Stimulated activated CD4-positive, alpha-beta T cell treated with anti-CD3 and anti-CD28 coated beads, Interleukin-12 subunit alpha, Interleukin-12 subunit beta, amount 100 ng/mL, for 4 hours (primary cell): ENCODE results near the gene MVB12A.

Source experiments
- DNase-seq: peaks from one replicate; pipeline ENCODE4 v3.0.0-alpha.2; 2020

Gene MVB12A

DNA sequence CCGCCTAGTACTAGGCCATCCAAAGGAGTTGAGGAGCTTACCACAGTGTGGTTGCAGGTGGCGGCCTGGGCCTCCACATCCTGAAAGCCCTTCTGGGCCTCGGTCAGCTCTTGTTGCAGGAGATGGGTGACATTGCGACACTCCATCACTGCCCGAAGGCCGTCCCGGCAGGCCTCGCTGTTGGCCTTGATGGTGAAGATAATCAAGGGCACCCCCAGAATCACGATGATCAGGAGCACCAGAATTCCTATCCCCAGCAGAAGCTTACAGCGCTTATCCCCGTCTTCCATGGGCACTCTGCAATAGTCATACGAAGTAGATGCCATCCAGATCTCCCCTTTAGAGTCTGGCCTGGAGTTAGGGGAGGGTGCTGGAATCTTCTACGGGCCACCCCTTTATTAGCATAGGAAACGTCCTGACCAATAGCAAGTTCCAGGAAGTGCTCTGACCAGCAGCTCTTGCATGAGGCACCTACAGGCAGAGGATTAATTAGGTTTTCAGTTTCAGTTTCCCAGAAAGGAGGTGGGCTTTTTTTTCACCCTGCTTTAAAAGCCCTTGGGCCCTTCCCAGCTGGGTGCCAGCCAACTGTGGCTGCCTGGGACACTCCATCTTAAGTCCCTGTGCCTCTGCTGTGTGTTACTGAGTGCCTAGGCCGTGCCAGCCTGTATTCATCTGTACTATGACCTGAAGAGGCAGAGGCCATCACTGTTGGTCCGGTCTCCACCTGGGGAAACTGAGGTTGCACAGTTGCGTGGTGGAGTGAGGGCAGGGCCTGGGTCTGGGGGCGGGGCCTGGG lies 14.4 kb upstream of the MVB12A start, which contains the start of gene BST2:
Gene BST2 (minus strand): TSS at position 381 of the 796 bp plus-strand sequence. CDS start 55 bp downstream, at position 326.
- DNase-seq, result peak; percentile 30

- DNase-seq, result no peak
Measured at GRCh38 chr19:17406046-17406886, 13.6 kb upstream of the MVB12A start.

DNA sequence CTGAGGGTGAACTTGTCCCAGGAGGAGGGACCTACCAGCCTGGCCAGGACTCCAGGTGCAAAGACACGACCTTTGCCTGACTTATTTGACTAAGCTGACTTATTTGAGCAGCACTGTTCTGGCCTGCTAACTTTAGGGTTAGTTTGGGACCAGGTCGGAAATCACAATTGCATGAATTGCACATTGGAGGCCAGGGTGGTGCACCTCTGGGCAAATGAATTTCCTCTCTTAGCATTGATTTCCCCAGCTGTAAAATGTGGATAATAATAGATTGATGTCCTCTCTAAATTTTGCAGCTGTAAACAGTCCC lies 13.0 kb upstream of the MVB12A start:
- no peak for DNase-seq

- DNase-seq, result no peak
Measured at GRCh38 chr19:17409990-17410389, 9.9 kb upstream of the MVB12A start.

GRCh38 chr19:17411801-17412200 lies 8.0 kb upstream of the MVB12A start:
- no peak for DNase-seq

- no peak for DNase-seq
Measured at GRCh38 chr19:17414097-17414496, 5.8 kb upstream of the MVB12A start.

- DNase-seq, result no peak
Measured at GRCh38 chr19:17415121-17415520, 4.7 kb upstream of the MVB12A start.

DNA sequence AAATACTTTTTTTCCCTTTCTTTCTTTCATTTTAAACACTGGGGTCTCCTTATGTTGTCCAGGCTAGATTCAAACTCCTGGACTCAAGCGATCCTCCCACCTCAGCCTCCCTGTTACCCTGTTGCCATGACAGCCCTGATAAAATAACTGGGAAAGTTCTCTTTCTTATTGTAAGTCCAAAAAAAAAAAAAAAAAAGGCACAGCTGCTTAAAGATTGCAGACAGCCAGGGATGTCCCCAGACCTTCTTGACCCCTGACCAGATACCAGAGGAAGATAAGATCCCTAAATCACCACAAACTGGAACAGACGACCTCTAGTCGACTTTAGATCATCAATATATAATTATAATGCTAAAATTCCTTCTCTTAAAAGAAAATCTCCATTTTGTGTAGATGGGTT lies 1.1 kb upstream of the MVB12A start:
- DNase-seq, result no peak

DNA sequence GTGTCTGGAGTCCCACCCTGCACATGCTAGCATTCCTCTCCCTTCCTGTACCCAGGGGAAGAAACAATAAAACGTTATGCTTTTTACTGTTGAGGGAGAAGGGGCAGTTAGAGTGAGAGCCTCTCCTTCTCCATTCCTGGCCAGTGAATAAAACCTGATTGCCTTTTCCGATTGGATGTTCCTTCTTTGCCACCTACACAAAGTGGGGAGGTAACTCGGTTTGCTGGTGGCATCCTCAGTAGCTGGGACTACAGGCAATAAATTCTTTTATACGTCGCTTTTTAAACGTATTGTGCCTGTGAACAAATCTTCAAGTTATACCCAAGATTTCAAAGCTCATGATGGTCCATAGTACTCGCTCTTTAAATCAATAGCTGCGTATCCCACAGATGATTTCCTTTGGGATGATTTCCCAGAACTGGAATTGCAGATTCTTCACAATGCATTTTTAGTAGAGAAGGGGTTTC lies 660 bp upstream of the MVB12A start:
- no peak for DNase-seq

- peak; percentile 27 for DNase-seq
Measured at GRCh38 chr19:17420475-17420924, 653 bp downstream of the MVB12A start.

- DNase-seq, result no peak
Measured at GRCh38 chr19:17421942-17422341, 2.1 kb downstream of the MVB12A start.

DNA sequence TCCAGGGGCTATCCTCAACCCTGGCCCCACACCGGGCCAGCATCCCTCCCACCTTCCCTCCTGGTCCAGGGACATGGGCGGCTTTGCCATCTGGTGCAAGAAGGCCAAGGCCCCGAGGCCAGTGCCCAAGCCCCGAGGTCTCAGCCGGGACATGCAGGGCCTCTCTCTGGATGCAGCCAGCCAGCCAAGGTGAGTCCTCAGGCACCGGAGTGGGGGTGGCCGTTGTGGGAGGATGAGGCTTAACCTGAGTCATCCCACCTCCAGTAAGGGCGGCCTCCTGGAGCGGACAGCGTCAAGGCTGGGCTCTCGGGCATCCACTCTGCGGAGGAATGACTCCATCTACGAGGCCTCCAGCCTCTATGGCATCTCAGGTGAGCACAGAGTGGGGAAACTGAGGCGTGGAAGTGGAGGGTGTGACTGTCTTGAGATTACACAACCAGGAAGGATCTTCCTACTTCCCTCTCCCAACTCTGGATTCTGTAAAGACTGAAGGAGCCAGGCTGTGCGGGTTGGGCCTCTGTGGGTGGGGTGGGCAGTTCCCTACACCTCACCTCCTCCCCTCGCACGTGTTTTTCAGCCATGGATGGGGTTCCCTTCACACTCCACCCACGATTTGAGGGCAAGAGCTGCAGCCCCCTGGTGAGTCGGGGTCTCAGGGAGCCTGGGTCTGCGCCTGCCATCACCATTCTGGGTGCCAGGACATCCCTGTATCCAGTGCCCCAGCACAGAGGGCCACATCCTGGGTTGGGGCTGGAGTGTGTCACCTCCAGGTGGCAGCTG lies 3.8 kb downstream of the MVB12A start:
- DNase-seq, result no peak

DNA sequence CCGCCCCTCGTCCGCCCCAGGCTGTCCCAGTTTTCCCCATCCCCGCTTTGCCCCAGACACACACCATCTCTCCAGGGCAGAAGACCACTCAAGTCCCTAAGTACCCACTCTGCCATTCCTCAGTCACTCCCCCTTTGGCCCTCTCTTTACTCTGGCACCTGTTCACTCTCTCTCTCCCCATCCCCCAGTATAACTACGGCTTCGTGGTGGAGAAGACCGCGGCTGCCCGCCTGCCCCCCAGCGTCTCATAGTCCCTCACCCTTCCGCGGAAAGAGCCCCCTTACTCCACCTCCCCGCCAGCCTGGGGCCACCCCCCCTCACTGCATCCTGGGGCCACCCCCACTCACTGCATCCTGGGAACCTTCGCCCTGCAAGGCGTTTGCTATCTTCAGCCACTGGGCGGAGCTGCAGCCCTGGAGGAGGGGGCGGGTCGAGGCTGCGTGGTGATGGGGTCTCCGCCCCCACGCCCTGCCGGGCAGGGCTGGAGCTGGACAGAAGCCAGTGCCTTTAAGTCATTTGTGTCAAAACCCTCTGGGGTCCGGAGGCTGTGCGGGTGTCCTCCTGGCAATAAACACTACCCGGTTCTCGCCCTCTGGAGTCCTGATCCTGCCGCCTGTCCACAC lies 5.0 kb downstream of the MVB12A start:
- no peak for DNase-seq

- DNase-seq, result no peak
Measured at GRCh38 chr19:17429641-17430113, 9.8 kb downstream of the MVB12A start.

DNA sequence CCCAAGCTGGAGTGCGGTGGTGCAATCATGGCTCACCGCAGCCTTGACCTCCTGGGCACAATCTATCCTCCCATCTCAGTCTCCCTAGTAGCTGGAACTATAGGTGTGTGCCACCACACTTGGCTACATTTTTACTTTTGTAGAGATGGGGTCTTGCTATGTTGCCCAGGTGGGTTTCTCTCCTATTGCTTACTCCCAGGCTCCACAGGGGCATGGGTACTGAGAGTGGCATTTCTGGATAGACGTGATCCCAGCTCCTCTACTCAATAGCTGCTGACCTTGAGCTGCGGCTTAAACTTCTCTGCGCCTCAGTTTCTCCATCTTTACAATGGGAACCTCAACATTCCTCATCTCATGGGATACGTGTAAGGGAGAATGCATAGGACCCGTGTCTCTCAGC lies 11.6 kb downstream of the MVB12A start:
- no peak for DNase-seq

DNA sequence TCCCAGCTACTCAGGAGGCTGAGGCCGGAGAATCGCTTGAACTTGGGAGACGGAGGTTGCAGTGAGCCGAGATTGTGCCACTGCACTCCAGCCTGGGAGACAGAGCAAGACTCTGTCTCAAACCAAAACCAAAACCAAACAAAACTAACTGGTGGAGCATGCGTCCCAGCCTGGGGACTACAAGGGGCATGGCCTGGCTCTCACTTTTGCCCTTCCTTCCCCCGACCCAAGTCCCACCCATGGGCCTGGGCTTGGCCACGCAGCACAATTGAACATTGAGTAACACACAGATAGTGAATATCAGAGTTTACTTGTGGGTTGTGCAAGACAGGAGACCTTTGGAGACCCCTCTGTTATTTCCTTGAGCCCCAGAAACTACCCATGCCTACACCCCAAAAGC lies 15.4 kb downstream of the MVB12A start:
- DNase-seq, result no peak

DNA sequence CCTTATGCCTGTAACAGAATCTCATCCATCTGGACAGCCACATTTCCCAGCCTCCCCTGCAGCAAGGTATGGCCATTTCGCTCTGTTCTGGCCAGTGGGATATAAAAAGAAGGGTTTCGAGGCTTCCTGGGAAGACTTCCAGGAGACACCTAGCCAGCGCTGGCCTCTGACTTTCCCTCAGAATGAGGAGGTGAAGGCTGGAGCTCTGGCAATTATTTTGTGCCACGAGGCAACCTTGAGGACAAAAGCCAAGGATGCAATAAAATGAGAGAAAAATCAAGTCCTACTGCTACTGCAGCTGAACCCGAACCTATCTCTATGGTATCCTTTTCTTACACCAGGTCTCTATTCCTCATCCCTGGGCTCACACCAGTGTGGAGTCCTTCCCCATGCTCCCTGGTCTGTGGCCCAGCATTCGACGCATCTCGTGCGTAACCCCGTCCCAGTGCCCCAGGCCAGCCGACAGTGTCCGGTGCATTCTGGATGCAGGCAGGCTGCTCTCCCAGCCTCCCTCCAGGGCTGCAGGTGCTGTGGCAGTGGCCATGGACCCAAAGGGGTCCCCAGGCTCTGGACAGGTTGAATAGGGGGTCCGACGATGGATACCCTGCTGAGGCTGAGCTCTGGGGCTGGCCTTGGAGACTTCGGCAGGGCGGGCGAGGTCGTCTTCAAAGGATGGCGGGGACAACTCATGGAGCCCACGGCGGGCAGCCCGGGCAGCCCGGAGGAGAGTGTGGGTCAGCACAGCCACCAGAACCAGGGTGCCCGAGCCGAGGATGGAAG lies 16.4 kb downstream of the MVB12A start:
- no peak for DNase-seq

DNA sequence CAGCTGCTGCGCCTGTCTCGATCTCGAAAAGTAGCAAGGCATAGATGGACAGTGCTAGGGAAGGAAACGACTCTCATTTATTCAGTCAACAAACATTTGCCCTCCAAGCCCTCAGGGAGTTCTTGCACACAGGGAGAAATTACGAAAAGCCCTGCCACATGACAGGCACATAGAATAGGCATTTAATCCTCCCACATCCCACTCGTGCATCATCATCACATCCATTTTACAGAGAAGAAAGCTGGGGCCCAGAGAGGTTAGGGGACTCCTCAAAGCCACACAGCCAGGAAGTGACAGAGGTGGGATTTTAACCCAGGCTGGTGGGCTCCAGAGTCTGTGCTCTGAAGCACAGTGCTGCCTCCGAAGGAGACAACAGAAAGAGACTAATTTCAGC lies 17.0 kb downstream of the MVB12A start:
- no peak for DNase-seq

- no peak for DNase-seq
Measured at GRCh38 chr19:17441241-17442021, 21.6 kb downstream of the MVB12A start.

GRCh38 chr19:17445526-17446165 lies 25.8 kb downstream of the MVB12A start:
- DNase-seq, result no peak
